H9 (cell line): Measurements from ENCODE around the gene C1orf21. TPM values are rescaled to one million over a fixed set of nuclear protein-coding genes. Genes with fewer than 3 reads are reported as not detected.

ENCODE experiments used
- DNase-seq: peaks from one replicate; pipeline ENCODE4 v3.0.0-alpha.2; 2017
- H2AFZ ChIP-seq: one replicate; pipeline ENCODE4 v1.6.1; 2013; ENCODE audit warnings: mild to moderate bottlenecking, low read length, control low read depth, moderate library complexity
- H2AK5ac ChIP-seq: 2 replicates; pipeline ENCODE4 v1.6.1; 2013; ENCODE audit warnings: low read length, control low read depth, mixed read lengths; ENCODE audit not compliant: insufficient read length
- H2BK120ac ChIP-seq: one replicate; pipeline ENCODE4 v1.6.1; 2013; ENCODE audit warnings: low read depth, mild to moderate bottlenecking, low read length, control low read depth, inconsistent platforms; ENCODE audit not compliant: poor library complexity, severe bottlenecking
- H2BK12ac ChIP-seq: 2 replicates; pipeline ENCODE4 v1.6.1; 2013; ENCODE audit warnings: low read length, control low read depth, mixed read lengths, low read depth; ENCODE audit not compliant: insufficient read length
- H2BK15ac ChIP-seq: 2 replicates; pipeline ENCODE4 v1.6.1; 2013; ENCODE audit warnings: low read depth, low read length, control low read depth
- H2BK20ac ChIP-seq: one replicate; pipeline ENCODE4 v1.6.1; 2013; ENCODE audit warnings: low read depth, mild to moderate bottlenecking, low read length, control low read depth, inconsistent platforms; ENCODE audit not compliant: poor library complexity, severe bottlenecking
- H2BK5ac ChIP-seq: 2 replicates; pipeline ENCODE4 v1.6.1; 2013; ENCODE audit warnings: low read length, control low read depth, mixed read lengths; ENCODE audit not compliant: insufficient read length
- H3K14ac ChIP-seq: 2 replicates; pipeline ENCODE4 v1.6.1; 2013; ENCODE audit warnings: low read length, control low read depth; ENCODE audit not compliant: insufficient read depth
- H3K18ac ChIP-seq: 2 replicates; pipeline ENCODE4 v1.6.1; 2013; ENCODE audit warnings: low read depth, mild to moderate bottlenecking, mixed read lengths, low read length, control low read depth; ENCODE audit not compliant: insufficient read length
- H3K23ac ChIP-seq: 2 replicates; pipeline ENCODE4 v1.6.1; 2013; ENCODE audit warnings: low read length, control low read depth, mixed read lengths, low read depth; ENCODE audit not compliant: insufficient read length
- H3K23me2 ChIP-seq: 2 replicates; pipeline ENCODE4 v1.6.1; 2013; ENCODE audit warnings: low read depth, mild to moderate bottlenecking, mixed read lengths, low read length, control low read depth; ENCODE audit not compliant: insufficient read length, poor library complexity, severe bottlenecking
- H3K27ac ChIP-seq: 2 replicates; pipeline ENCODE4 v1.5.1; 2013; ENCODE audit warnings: low read length, control low read depth, mixed read lengths, low read depth; ENCODE audit not compliant: insufficient read length
- H3K27me3 ChIP-seq: 2 replicates; pipeline ENCODE4 v1.6.1; 2013; ENCODE audit warnings: low read length, control low read depth, inconsistent platforms; ENCODE audit not compliant: insufficient read depth
- H3K4ac ChIP-seq: 2 replicates; pipeline ENCODE4 v1.6.1; 2013; ENCODE audit warnings: low read depth, mild to moderate bottlenecking, control low read depth, inconsistent platforms, low read length, moderate library complexity
- H3K4me1 ChIP-seq: 2 replicates; pipeline ENCODE4 v1.6.1; 2013; ENCODE audit warnings: low read length, control low read depth, inconsistent platforms; ENCODE audit not compliant: insufficient read depth
- H3K4me2 ChIP-seq: 2 replicates; pipeline ENCODE4 v1.6.1; 2013; ENCODE audit warnings: low read length, control low read depth, mixed read lengths; ENCODE audit not compliant: insufficient read length, insufficient read depth
- H3K56ac ChIP-seq: 2 replicates; pipeline ENCODE4 v1.6.1; 2013; ENCODE audit warnings: low read depth, mild to moderate bottlenecking, mixed read lengths, low read length, control low read depth; ENCODE audit not compliant: insufficient read length
- H3K79me1 ChIP-seq: 2 replicates; pipeline ENCODE4 v1.6.1; 2013; ENCODE audit warnings: low read depth, mild to moderate bottlenecking, moderate library complexity, low read length, control low read depth, inconsistent platforms; ENCODE audit not compliant: insufficient read depth, poor library complexity, severe bottlenecking
- H3K79me2 ChIP-seq: 2 replicates; pipeline ENCODE4 v1.6.1; 2013; ENCODE audit warnings: low read length, control low read depth, inconsistent platforms; ENCODE audit not compliant: insufficient read depth
- H3K9ac ChIP-seq: 2 replicates; pipeline ENCODE4 v1.6.1; 2013; ENCODE audit warnings: low read length, control low read depth, mixed read lengths; ENCODE audit not compliant: insufficient read length; ENCODE audit errors: extremely low read depth
- H3K9me3 ChIP-seq: one replicate; pipeline ENCODE4 v1.6.1; 2013; ENCODE audit warnings: low read depth, low read length, inconsistent platforms; ENCODE audit not compliant: control insufficient read depth
- H3T11ph ChIP-seq: one replicate; pipeline ENCODE4 v1.6.1; 2013; ENCODE audit warnings: mild to moderate bottlenecking, low read length, control low read depth, inconsistent platforms
- H4K20me1 ChIP-seq: one replicate; pipeline ENCODE4 v1.6.1; 2013; ENCODE audit not compliant: control insufficient read depth, insufficient read length, insufficient read depth
- H4K5ac ChIP-seq: 2 replicates; pipeline ENCODE4 v1.6.1; 2013; ENCODE audit warnings: low read depth, mild to moderate bottlenecking, mixed read lengths, low read length, control low read depth; ENCODE audit not compliant: insufficient read length
- H4K8ac ChIP-seq: replicated peaks from 2 replicates; pipeline ENCODE4 v1.6.1; 2013; ENCODE audit warnings: low read length, control low read depth, mixed read lengths, low read depth; ENCODE audit not compliant: insufficient read length
- H4K91ac ChIP-seq: 2 replicates; pipeline ENCODE4 v1.6.1; 2013; ENCODE audit warnings: low read depth, mild to moderate bottlenecking, moderate library complexity, mixed read lengths, low read length, control low read depth; ENCODE audit not compliant: insufficient read length
- H3K27ac Mint-ChIP-seq, 3 experiments: 2 replicates in 2 of 3; 3 replicates in 1 of 3; pipeline ENCODE4 v1.8.0; 2020 to 2021; ENCODE audit warnings: mixed read lengths in 3 of 3, mild to moderate bottlenecking in 1 of 3, moderate library complexity in 1 of 3
- H3K27me3 Mint-ChIP-seq: 2 replicates; pipeline ENCODE4 v1.8.0; 2021; ENCODE audit warnings: low read depth, mild to moderate bottlenecking, moderate library complexity, mixed read lengths
- H3K36me3 Mint-ChIP-seq, 3 experiments: 2 replicates in 2 of 3; 3 replicates in 1 of 3; pipeline ENCODE4 v1.8.0; 2020 to 2021; ENCODE audit warnings: low read depth in 3 of 3, mixed read lengths in 3 of 3; ENCODE audit not compliant: insufficient read depth in 1 of 3
- H3K4me1 Mint-ChIP-seq, 2 experiments: 2 replicates each; pipeline ENCODE4 v1.8.0; 2020; ENCODE audit warnings: mixed read lengths in 2 of 2
- H3K4me3 Mint-ChIP-seq, 2 experiments: 2 replicates in 1 of 2; 3 replicates in 1 of 2; pipeline ENCODE4 v1.8.0; 2020 to 2021; ENCODE audit warnings: mild to moderate bottlenecking in 2 of 2, mixed read lengths in 2 of 2, moderate library complexity in 1 of 2
- H3K9me3 Mint-ChIP-seq, 2 experiments: 2 replicates in 1 of 2; 3 replicates in 1 of 2; pipeline ENCODE4 v1.8.0; 2020; ENCODE audit warnings: mild to moderate bottlenecking in 2 of 2, mixed read lengths in 2 of 2, moderate library complexity in 1 of 2
- WGBS: extraction: QIAGEN DNeasy Blood & Tissue Kit; methylation state at CpG from one replicate; pipeline ENCODE4 v1.1.7; 2013; ENCODE audit warnings: missing lambda C conversion rate, low lambda C conversion rate, mixed read lengths; ENCODE audit not compliant: insufficient read length; ENCODE audit errors: extremely low coverage; 5-methylcytosine and 5-hydroxymethylcytosine counted together
- total RNA-seq: library from RNA; stranded (reverse); gene quantifications from 2 replicates; pipeline ENCODE4 v1.2.1, GENCODE V29; 2021
- TF ChIP-seq, protein P1 (sequence below): fragments of 200-600 bp; sonication (generic); conservative IDR thresholded peaks from 3 replicates; pipeline ENCODE4 v1.8.0; 2021; ENCODE audit warnings: antibody characterized with exemption, mild to moderate bottlenecking

C1orf21 gene
- total RNA-seq, 1 experiment from 2014 or later = 36.0 TPM

GRCh38 chr1:184497959-184498723, 111.3 kb downstream of the C1orf21 start:
- Mint-ChIP-seq H3K4me3 (no peak overlapping the region), H3K9me3 (no peaks in the 10 kb centered on the region), H3K4me1 (peaks cover 14 to 21% of the 10 kb centered on the region in 2 experiments), H3K27me3 (no peaks in the 10 kb centered on the region; the same call in 1 of the 2 replicates), H3K27ac (no peak overlapping the region), H3K36me3 (peaks cover 1 to 12% (median 2%) of the 10 kb centered on the region in 3 experiments; a peak in 3 of 7 replicates)
- Histone ChIP-seq H4K5ac (no peak overlapping the region), H4K91ac (no peak overlapping the region), H3K56ac (no peak overlapping the region), H3K27me3 (no peaks in the 10 kb centered on the region), H2BK120ac (no peak overlapping the region), H4K8ac (no peak overlapping the region), H3T11ph (no peak overlapping the region), H3K14ac (no peak overlapping the region), H3K9ac (no peak overlapping the region), H4K20me1 (no peaks in the 10 kb centered on the region), H2BK20ac (no peak overlapping the region), H2BK15ac (no peak overlapping the region), H2AK5ac (no peak overlapping the region), H3K23ac (no peak overlapping the region), H3K79me2 (no peaks in the 10 kb centered on the region; the same call in 1 of the 2 replicates), H3K4me2 (peak overlapping the region; percentile 13), H3K27ac (no peak overlapping the region), H2AFZ (no peak overlapping the region), H3K79me1 (peaks cover 2% of the 10 kb centered on the region), H2BK5ac (no peak overlapping the region), H2BK12ac (no peak overlapping the region), H3K18ac (no peak overlapping the region), H3K9me3 (no peaks in the 10 kb centered on the region), H3K23me2 (no peaks in the 10 kb centered on the region), H3K4ac (no peak overlapping the region), H3K4me1 (peaks cover 11% of the 10 kb centered on the region; the same call in 1 of the 2 replicates)
- no CpG with 5 or more reads among the region's 10 CpGs for WGBS
- DNase-seq = peak; percentile 84
- TF ChIP-seq, protein P1, sequence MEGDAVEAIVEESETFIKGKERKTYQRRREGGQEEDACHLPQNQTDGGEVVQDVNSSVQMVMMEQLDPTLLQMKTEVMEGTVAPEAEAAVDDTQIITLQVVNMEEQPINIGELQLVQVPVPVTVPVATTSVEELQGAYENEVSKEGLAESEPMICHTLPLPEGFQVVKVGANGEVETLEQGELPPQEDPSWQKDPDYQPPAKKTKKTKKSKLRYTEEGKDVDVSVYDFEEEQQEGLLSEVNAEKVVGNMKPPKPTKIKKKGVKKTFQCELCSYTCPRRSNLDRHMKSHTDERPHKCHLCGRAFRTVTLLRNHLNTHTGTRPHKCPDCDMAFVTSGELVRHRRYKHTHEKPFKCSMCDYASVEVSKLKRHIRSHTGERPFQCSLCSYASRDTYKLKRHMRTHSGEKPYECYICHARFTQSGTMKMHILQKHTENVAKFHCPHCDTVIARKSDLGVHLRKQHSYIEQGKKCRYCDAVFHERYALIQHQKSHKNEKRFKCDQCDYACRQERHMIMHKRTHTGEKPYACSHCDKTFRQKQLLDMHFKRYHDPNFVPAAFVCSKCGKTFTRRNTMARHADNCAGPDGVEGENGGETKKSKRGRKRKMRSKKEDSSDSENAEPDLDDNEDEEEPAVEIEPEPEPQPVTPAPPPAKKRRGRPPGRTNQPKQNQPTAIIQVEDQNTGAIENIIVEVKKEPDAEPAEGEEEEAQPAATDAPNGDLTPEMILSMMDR = peak; percentile 65
